C4-2B (cell line): ENCODE measurements around the gene FAM174B.
A peak's percentile ranks its signal among the peaks of the same experiment; 100 is the strongest.

Source experiments
- H3K27ac ChIP-seq: fragments of 450-650 bp; 2 replicates; pipeline ENCODE4 v1.5.1; 2017
- ZFX ChIP-seq: fragments of 450-650 bp; IDR thresholded peaks from 2 replicates; pipeline ENCODE4 v1.6.1; 2017
- TF ChIP-seq, protein P1 (sequence below): fragments of 450-650 bp; conservative IDR thresholded peaks from 2 replicates; pipeline ENCODE4 v1.5.1; 2017; ENCODE audit warnings: mild to moderate bottlenecking

The FAM174B gene

DNA sequence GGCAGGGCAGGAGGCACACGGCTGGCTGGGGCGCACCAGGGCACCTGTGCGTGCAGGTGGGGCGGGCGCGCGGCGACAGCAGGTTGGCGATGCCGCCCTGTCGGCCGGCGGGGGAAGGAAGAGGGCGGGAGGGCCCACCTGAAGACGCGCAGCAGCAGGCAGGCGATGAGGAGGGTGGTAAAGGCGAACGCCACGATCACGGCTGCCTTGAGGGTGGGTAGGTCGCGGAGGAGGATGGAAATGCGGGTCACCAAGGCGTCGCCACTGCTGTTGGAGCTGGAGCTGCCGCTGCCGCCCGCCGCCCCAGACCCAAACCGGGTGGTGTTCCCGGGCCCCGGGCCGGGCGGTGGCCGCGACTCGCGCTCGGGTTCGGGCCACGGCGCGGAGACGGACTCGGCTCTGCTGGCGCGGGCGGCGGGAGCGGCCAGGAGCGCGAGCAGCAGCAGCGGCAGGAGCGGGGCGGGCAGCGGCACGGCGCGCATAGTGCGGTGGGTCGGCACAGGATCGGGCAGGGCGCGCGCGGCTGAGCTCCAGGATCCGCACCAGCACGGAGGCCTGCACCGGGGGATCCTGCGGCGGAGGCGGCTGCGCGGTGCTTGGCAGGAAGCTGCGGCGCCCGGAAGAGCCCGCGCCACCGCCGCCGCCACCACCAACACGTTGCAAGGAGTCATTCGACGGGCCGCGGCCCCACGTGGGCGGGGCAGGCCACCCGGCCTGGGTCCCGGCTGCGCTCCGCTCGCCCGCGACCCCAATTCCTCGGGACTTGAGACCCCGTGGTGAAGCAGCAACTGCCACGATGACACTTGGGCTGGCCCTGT is at the start of gene FAM174B:
TSS of gene FAM174B (minus strand) at position 598 of the 818 bp plus-strand sequence.
- TF ChIP-seq, protein P1, sequence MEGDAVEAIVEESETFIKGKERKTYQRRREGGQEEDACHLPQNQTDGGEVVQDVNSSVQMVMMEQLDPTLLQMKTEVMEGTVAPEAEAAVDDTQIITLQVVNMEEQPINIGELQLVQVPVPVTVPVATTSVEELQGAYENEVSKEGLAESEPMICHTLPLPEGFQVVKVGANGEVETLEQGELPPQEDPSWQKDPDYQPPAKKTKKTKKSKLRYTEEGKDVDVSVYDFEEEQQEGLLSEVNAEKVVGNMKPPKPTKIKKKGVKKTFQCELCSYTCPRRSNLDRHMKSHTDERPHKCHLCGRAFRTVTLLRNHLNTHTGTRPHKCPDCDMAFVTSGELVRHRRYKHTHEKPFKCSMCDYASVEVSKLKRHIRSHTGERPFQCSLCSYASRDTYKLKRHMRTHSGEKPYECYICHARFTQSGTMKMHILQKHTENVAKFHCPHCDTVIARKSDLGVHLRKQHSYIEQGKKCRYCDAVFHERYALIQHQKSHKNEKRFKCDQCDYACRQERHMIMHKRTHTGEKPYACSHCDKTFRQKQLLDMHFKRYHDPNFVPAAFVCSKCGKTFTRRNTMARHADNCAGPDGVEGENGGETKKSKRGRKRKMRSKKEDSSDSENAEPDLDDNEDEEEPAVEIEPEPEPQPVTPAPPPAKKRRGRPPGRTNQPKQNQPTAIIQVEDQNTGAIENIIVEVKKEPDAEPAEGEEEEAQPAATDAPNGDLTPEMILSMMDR, result peak; percentile 27
- TF ChIP-seq ZFX, result peak; percentile 91
- H3K27ac ChIP-seq, result peak within 1 kb of the TSS; percentile 95

DNA sequence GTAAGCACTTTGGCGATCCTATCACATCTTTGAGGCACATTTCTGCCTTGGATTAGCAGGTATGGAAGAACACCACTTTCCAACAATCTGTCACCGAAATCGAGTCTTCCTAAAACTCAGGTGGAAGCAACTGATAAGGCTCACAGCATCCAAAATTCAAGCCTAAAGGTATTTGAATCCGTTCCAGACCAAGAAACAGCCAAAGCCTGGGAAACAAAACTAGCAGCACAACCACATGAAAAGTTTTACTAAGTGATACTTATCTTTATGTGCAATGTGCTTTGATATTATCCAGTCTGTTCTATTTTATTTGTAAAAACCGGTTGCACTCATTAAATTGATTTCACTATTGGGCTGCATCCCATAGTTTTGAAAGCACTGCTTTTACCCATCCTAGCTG is 40.5 kb upstream of the FAM174B start:
- TF ChIP-seq ZFX, result no peak
- TF ChIP-seq, protein P1, result no peak
- peak overlapping the region; percentile 85; the same call in 1 of the 2 replicates for H3K27ac ChIP-seq

DNA sequence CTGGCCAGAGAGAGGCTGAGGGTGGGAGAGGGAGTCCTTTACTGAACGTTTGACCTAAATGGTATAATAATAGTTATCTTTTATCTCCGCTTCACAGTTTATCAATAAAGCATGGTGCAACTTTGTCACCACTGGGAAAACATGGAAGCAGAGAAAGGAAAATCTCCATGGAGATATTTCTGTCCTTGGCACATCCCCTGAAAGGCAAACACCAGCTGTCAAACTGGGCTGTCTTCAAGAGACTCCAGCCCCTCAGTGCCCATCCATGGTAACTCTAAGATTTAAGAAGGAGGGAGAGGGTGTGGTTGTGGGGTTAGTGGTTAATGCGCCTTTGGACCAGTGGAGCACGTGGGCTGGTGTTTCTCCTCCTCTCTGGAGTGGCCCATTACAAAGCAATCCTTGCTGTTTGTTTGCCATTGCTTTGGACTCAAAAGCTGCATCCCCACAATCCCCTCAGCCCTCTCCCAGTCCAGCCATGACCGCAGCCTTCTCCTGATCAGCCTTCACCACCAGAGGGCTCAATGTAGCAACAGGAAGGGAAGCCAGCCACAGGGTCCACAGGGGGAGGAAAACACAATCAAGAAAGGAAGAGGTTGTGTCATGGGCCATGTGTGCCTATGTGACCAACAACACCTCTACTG is 38.2 kb upstream of the FAM174B start:
- no peak overlapping the region for H3K27ac ChIP-seq
- TF ChIP-seq, protein P1, result peak; percentile 51
- no peak for TF ChIP-seq ZFX

DNA sequence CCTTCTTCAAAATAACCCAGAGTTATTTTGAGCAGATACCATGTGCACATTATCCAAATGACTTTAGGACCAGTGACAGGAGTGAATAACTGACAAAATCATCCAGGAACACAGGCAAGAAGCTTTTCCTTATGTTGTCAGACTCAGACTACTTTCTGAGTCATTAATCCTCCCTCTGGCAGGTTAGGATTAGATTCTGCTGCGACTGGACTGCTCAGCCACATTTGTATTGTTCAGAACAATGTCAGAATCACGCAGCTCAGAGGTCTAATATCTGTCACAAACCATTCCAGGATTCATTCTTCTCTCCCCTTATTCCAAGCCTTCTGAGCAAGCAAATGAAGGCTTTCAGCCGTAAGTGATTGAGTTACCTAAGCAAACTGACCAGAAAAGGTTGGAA is 34.8 kb upstream of the FAM174B start:
- H3K27ac ChIP-seq, result no peak overlapping the region
- TF ChIP-seq, protein P1, result no peak
- no peak for TF ChIP-seq ZFX

DNA sequence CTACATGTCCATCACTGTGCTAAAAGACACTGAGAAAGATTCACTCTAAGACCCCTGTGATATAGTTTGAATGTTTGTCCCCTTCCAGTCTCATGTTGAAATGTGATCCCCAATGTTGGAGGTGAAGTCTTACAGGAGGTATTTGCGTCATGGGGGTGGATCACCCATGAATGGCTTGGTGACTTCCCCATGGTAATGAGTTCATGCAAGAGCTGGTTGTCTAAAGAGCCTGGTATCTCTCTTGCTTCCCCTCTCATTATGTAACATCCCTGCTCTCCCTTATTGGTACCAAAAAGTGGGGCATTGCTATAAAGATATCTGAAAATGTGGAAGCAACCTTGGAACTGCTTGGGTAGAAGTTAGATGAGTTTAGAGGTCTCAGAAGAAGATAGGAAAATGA is 32.2 kb upstream of the FAM174B start:
- TF ChIP-seq, protein P1, result no peak
- TF ChIP-seq ZFX, result no peak
- no peak overlapping the region for H3K27ac ChIP-seq

DNA sequence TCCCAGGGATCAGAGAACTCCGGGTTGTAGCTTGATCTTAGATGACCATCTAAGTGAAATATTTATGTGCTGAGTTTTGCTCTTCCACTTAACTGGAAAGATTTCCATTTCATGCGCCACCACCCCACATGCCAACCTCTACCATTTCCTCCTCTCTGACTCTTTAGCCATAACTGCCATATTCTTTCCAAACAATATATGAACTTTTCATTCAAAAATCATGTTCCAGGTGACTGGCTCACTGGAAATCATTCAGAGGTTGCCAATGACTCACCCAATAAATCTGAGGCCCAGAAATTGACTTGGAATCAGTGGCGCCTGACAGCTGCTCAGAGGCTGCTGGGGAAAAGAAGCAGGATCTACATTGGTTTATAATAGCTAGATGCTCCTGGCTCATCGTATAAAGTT is 31.6 kb upstream of the FAM174B start:
- TF ChIP-seq, protein P1, result no peak
- TF ChIP-seq ZFX, result no peak
- no peak overlapping the region for H3K27ac ChIP-seq

DNA sequence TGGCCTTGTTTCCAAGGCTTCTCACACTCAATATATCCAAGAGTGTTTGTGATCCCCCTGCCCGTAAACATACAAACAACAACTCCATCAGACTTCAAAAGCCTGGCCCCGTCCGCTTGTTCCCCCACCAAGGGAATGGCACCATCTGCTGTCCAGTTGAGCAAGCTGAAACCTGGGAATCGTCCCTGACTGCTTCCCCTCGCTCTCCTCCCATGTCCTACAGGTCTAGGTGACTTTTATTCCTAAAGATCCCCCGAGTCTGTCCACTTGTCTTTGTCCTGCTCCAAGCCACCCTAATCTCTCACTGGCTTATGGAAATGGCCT is 27.9 kb upstream of the FAM174B start:
- no peak overlapping the region for H3K27ac ChIP-seq
- TF ChIP-seq, protein P1, result peak; percentile 40
- TF ChIP-seq ZFX, result no peak
